HG03558 (cell line): ENCODE measurements around the gene LBP.

Source experiments
- ATAC-seq: cut with Tn5 transposase; IDR thresholded peaks from one replicate; pipeline ENCODE4 v1.9.1; 2021; ENCODE audit warnings: moderate number of reproducible peaks; ENCODE audit not compliant: unreplicated experiment; ENCODE audit errors: extremely low read depth

The LBP gene

GRCh38 chr20:38426006-38426897 is 80.0 kb downstream of the LBP start:
- no peak for ATAC-seq
